ENCODE measurements around the gene COG1. TPM values are rescaled to one million over a fixed set of nuclear protein-coding genes. Genes with fewer than 3 reads are reported as not detected.
A peak's percentile ranks its signal among the peaks of the same experiment; 100 is the strongest.
"Not testable (repeated sequence)": the region's sequence is repeated elsewhere in the genome, so short reads cannot be mapped to it uniquely, and the experiment has no call there.

Gene COG1
- total RNA-seq, result 10 to 100 TPM; 18.8 to 61.6 (median 22.7) TPM

GRCh38 chr17:73192894-73193701 lies at the start of gene COG1:
Gene COG1 (plus strand): TSS chr17:73193055. CDS start chr17:73193070, 15 bp downstream.
- Histone ChIP-seq H3K36me3 (no peaks in the 10 kb centered on the region), H3K9me3 (no peaks in the 10 kb centered on the region), H3K27ac (peak within 1 kb of the TSS; percentile 85 to 88), H3K4me3 (peak within 1 kb of the TSS; percentile 51 to 87), H3K4me1 (no peaks in the 10 kb centered on the region), H3K27me3 (no peaks in the 10 kb centered on the region)
- TF ChIP-seq CTCF (IDR thresholded peaks at IDR 0.05) (peak in 1 of 4 experiments; percentile 6), POLR2A (IDR thresholded peaks at IDR 0.05) (peak in 1 of 2 donors; percentile 62)
- DNase-seq, result peak; percentile 85 to 87
- intact Hi-C loops (cut with DNase I; ENCODE audit: low total_unique reads), result no loop called here

GRCh38 chr17:73144209-73144608 lies 48.6 kb upstream of the COG1 start:
- H3K4me1 ChIP-seq; H3K27ac ChIP-seq; H3K4me3 ChIP-seq; H3K9me3 ChIP-seq; DNase-seq; H3K27me3 ChIP-seq; H3K36me3 ChIP-seq; intact Hi-C loops (cut with DNase I; ENCODE audit: low total_unique reads): not testable (repeated sequence)

- intact Hi-C loops (cut with DNase I; ENCODE audit: low total_unique reads), result no loop called here
- no peak for DNase-seq
- Histone ChIP-seq H3K9me3 (no peaks in the 10 kb centered on the region), H3K4me3 (no peak overlapping the region), H3K27ac (no peak overlapping the region), H3K27me3 (no peaks in the 10 kb centered on the region), H3K4me1 (no peaks in the 10 kb centered on the region), H3K36me3 (no peaks in the 10 kb centered on the region)
- no peak for TF ChIP-seq POLR2A (IDR thresholded peaks at IDR 0.05)
- TF ChIP-seq CTCF (IDR thresholded peaks at IDR 0.05), result no peak
Observed at GRCh38 chr17:73145641-73146040, 47.2 kb upstream of the COG1 start.

GRCh38 chr17:73147791-73148190 lies 45.1 kb upstream of the COG1 start:
- H3K4me3 ChIP-seq; intact Hi-C loops (cut with DNase I; ENCODE audit: low total_unique reads); H3K4me1 ChIP-seq; H3K9me3 ChIP-seq; H3K36me3 ChIP-seq; H3K27ac ChIP-seq; DNase-seq; H3K27me3 ChIP-seq: not testable (repeated sequence)

- no peaks in the 10 kb centered on the region for H3K27me3 ChIP-seq
- no peaks in the 10 kb centered on the region for H3K4me1 ChIP-seq
- intact Hi-C loops (cut with DNase I; ENCODE audit: low total_unique reads), result no loop called here
- H3K9me3 ChIP-seq, result no peaks in the 10 kb centered on the region
- no peak overlapping the region for H3K27ac ChIP-seq
- no peak for TF ChIP-seq POLR2A (IDR thresholded peaks at IDR 0.05)
- no peaks in the 10 kb centered on the region for H3K36me3 ChIP-seq
- DNase-seq, result no peak
- no peak overlapping the region for H3K4me3 ChIP-seq
Observed at GRCh38 chr17:73148540-73149334, 44.1 kb upstream of the COG1 start.

- H3K27me3 ChIP-seq; H3K36me3 ChIP-seq; H3K27ac ChIP-seq; DNase-seq; H3K4me1 ChIP-seq; H3K9me3 ChIP-seq; intact Hi-C loops (cut with DNase I; ENCODE audit: low total_unique reads); H3K4me3 ChIP-seq: not testable (repeated sequence)
Observed at GRCh38 chr17:73150622-73151300, 42.1 kb upstream of the COG1 start.

Measured in uterus (tissue), 4 donors.